ENCODE measurements around the gene ADGRL3. TPM values are rescaled to one million over a fixed set of nuclear protein-coding genes. Genes with fewer than 3 reads are reported as not detected.

Gene ADGRL3
- total RNA-seq, 1 experiment from 2014 or later, result not detected

GRCh38 chr4:61657016-61657415, 456.9 kb downstream of the ADGRL3 start:
- Histone ChIP-seq H2AFZ (ENCODE audit: low read length) (no peak overlapping the region), H3K9ac (ENCODE audit: low read length) (no peak overlapping the region), H4K20me1 (ENCODE audit: insufficient read depth, low read depth, low read length) (no peaks in the 10 kb centered on the region), H3K4me2 (ENCODE audit: low read depth, low read length, poor library complexity, severe bottlenecking) (no peak overlapping the region), H3K27ac (ENCODE audit: low read length) (no peak overlapping the region), H3K9me2 (replicated peaks; ENCODE audit: insufficient read depth, low read length) (no peaks in the 10 kb centered on the region), H3K27me3 (ENCODE audit: low read length) (no peaks in the 10 kb centered on the region), H3K79me2 (ENCODE audit: low read length) (no peaks in the 10 kb centered on the region), H3K36me3 (ENCODE audit: insufficient read depth, low read length) (no peaks in the 10 kb centered on the region), H3K9me3 (ENCODE audit: low read length) (peaks cover 24% of the 10 kb centered on the region), H3K4me3 (ENCODE audit: low read length) (no peak overlapping the region), H3K4me1 (ENCODE audit: low read length) (no peaks in the 10 kb centered on the region)
- DNase-seq, result no peak

DNA sequence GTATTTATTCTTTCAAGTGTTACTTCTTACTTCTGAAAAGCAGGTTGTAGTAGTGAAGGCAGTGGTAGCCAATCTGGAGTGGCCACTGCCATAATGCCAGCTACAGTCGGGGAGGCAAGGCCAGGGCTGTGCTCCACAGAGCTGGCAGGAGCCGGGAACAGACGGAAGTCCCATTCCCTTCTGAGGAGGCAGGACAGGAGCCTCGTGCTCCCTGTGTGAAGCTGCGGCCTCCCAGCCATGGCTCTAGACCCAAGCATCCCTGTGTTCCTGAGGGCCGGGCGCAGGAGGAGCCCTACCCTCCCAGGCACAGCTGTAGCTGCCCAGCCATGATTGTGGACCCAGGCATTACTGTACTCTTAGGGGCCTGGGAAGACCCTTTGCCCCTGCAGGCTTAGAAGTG, 461.8 kb downstream of the ADGRL3 start:
- Histone ChIP-seq H3K79me2 (ENCODE audit: low read length) (no peaks in the 10 kb centered on the region), H3K27ac (ENCODE audit: low read length) (no peak overlapping the region), H3K27me3 (ENCODE audit: low read length) (no peaks in the 10 kb centered on the region), H3K9me2 (replicated peaks; ENCODE audit: insufficient read depth, low read length) (no peaks in the 10 kb centered on the region), H3K36me3 (ENCODE audit: insufficient read depth, low read length) (no peaks in the 10 kb centered on the region), H3K4me2 (ENCODE audit: low read depth, low read length, poor library complexity, severe bottlenecking) (no peak overlapping the region), H3K9ac (ENCODE audit: low read length) (no peak overlapping the region), H2AFZ (ENCODE audit: low read length) (no peak overlapping the region), H3K4me3 (ENCODE audit: low read length) (no peak overlapping the region), H4K20me1 (ENCODE audit: insufficient read depth, low read depth, low read length) (no peaks in the 10 kb centered on the region), H3K4me1 (ENCODE audit: low read length) (no peaks in the 10 kb centered on the region), H3K9me3 (ENCODE audit: low read length) (peaks cover 43% of the 10 kb centered on the region)
- DNase-seq, result no peak

DNA sequence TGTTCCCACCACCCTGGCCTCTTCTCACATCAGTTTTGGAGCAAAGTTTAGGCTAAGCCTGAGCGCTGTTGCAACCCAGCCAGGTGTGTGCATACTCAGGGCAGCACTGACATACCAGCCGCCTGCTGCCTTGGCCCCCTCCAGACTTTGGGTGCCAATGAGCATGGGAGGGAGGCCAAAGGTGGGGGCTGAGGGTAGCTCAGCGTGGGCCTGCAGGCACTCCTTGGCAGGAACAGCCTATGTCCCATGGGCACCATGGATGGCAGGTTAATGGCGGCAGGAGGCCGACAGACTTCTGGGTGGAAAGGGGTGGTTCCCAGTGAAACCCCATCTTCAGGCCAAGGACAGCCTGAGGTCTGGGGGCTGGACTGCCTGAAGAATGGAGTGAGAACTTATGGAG, 462.2 kb downstream of the ADGRL3 start:
- no peak for DNase-seq
- Histone ChIP-seq H3K27me3 (ENCODE audit: low read length) (no peaks in the 10 kb centered on the region), H3K27ac (ENCODE audit: low read length) (no peak overlapping the region), H3K9me2 (replicated peaks; ENCODE audit: insufficient read depth, low read length) (no peaks in the 10 kb centered on the region), H2AFZ (ENCODE audit: low read length) (no peak overlapping the region), H3K4me1 (ENCODE audit: low read length) (no peaks in the 10 kb centered on the region), H3K9me3 (ENCODE audit: low read length) (peaks cover 44% of the 10 kb centered on the region), H3K9ac (ENCODE audit: low read length) (no peak overlapping the region), H3K36me3 (ENCODE audit: insufficient read depth, low read length) (no peaks in the 10 kb centered on the region), H4K20me1 (ENCODE audit: insufficient read depth, low read depth, low read length) (no peaks in the 10 kb centered on the region), H3K79me2 (ENCODE audit: low read length) (no peaks in the 10 kb centered on the region), H3K4me2 (ENCODE audit: low read depth, low read length, poor library complexity, severe bottlenecking) (no peak overlapping the region), H3K4me3 (ENCODE audit: low read length) (no peak overlapping the region)

DNA sequence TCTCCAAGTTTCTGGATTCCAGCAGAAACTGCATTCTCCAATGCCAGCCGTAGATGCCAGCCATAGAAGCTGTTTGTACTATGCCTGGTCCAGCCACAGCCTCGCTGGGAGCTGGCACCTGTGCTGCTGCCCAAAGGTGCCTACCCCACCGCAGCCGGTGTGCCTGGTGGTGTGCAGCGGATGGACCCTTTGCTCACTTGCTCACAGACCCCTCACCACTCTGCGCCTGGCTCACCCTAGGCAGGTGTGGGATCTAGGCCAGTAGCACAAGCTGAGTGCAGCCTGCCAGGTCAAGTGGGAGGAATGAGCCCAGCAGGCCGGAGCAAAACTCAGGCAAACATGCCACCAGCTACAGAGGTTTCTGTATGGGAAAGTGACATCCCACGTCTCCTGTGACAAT, 463.2 kb downstream of the ADGRL3 start:
- Histone ChIP-seq H3K4me3 (ENCODE audit: low read length) (no peak overlapping the region), H3K4me1 (ENCODE audit: low read length) (no peaks in the 10 kb centered on the region), H3K27me3 (ENCODE audit: low read length) (no peaks in the 10 kb centered on the region), H3K36me3 (ENCODE audit: insufficient read depth, low read length) (no peaks in the 10 kb centered on the region), H3K9ac (ENCODE audit: low read length) (no peak overlapping the region), H3K79me2 (ENCODE audit: low read length) (no peaks in the 10 kb centered on the region), H3K9me3 (ENCODE audit: low read length) (peaks cover 47% of the 10 kb centered on the region), H2AFZ (ENCODE audit: low read length) (no peak overlapping the region), H3K4me2 (ENCODE audit: low read depth, low read length, poor library complexity, severe bottlenecking) (no peak overlapping the region), H3K27ac (ENCODE audit: low read length) (no peak overlapping the region), H4K20me1 (ENCODE audit: insufficient read depth, low read depth, low read length) (no peaks in the 10 kb centered on the region), H3K9me2 (replicated peaks; ENCODE audit: insufficient read depth, low read length) (no peaks in the 10 kb centered on the region)
- DNase-seq, result no peak

- H3K4me3 ChIP-seq (ENCODE audit: low read length), result no peak overlapping the region
- H3K79me2 ChIP-seq (ENCODE audit: low read length), result no peaks in the 10 kb centered on the region
- no peaks in the 10 kb centered on the region for H3K36me3 ChIP-seq (ENCODE audit: insufficient read depth, low read length)
- H3K9me3 ChIP-seq (ENCODE audit: low read length), result peaks cover 39% of the 10 kb centered on the region
- no peak overlapping the region for H2AFZ ChIP-seq (ENCODE audit: low read length)
- H3K9ac ChIP-seq (ENCODE audit: low read length), result no peak overlapping the region
- H3K4me2 ChIP-seq (ENCODE audit: low read depth, low read length, poor library complexity, severe bottlenecking), result no peak overlapping the region
- H3K27ac ChIP-seq (ENCODE audit: low read length), result no peak overlapping the region
- H3K9me2 ChIP-seq (replicated peaks; ENCODE audit: insufficient read depth, low read length), result no peaks in the 10 kb centered on the region
- no peak for DNase-seq
- H3K27me3 ChIP-seq (ENCODE audit: low read length), result no peaks in the 10 kb centered on the region
- no peaks in the 10 kb centered on the region for H3K4me1 ChIP-seq (ENCODE audit: low read length)
- H4K20me1 ChIP-seq (ENCODE audit: insufficient read depth, low read depth, low read length), result no peaks in the 10 kb centered on the region
Measured at GRCh38 chr4:61665649-61666048, 465.5 kb downstream of the ADGRL3 start.

DNA sequence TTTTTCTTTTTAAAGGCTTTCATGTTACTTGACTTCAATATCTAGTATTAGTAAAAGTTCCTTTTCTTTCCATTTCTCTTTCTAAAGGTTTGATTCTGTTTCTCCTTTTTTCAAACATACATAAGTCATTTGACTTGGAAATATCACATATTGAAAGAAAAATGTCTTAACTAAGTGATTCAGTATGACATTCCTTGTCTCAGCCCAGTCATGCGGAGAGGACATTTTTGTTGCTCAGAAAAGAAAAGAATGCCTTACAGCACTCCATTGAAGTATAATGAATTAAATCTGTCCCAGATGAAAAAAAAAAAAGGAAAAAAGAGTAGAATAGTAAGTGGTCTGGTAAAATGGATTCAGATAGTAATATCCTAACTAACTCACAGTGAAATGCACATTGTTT, 466.1 kb downstream of the ADGRL3 start:
- Histone ChIP-seq H2AFZ (ENCODE audit: low read length) (no peak overlapping the region), H3K79me2 (ENCODE audit: low read length) (no peaks in the 10 kb centered on the region), H4K20me1 (ENCODE audit: insufficient read depth, low read depth, low read length) (no peaks in the 10 kb centered on the region), H3K9ac (ENCODE audit: low read length) (no peak overlapping the region), H3K9me3 (ENCODE audit: low read length) (peaks cover 41% of the 10 kb centered on the region), H3K4me1 (ENCODE audit: low read length) (no peaks in the 10 kb centered on the region), H3K4me3 (ENCODE audit: low read length) (no peak overlapping the region), H3K27ac (ENCODE audit: low read length) (no peak overlapping the region), H3K9me2 (replicated peaks; ENCODE audit: insufficient read depth, low read length) (no peaks in the 10 kb centered on the region), H3K36me3 (ENCODE audit: insufficient read depth, low read length) (no peaks in the 10 kb centered on the region), H3K4me2 (ENCODE audit: low read depth, low read length, poor library complexity, severe bottlenecking) (no peak overlapping the region), H3K27me3 (ENCODE audit: low read length) (no peaks in the 10 kb centered on the region)
- no peak for DNase-seq

DNA sequence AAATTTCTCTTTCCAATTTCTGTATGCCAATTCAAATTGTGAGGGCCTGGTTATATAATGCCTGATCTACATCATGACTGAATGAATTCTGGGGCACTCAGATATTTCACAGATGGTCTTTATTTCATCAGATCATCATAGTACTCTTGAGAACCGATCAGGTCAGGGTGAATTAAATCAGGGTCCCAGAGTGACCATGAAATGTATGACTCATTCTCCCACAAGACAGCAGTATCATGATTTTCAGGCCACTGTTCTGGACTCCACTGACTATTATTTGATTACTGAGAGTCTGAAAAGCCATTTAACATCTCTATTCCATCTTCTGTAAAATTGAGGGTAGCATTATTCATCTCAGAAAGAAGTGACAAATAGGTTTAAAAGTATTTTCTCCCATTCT, 471.5 kb downstream of the ADGRL3 start:
- no peaks in the 10 kb centered on the region for H4K20me1 ChIP-seq (ENCODE audit: insufficient read depth, low read depth, low read length)
- H3K9me2 ChIP-seq (replicated peaks; ENCODE audit: insufficient read depth, low read length), result no peaks in the 10 kb centered on the region
- no peaks in the 10 kb centered on the region for H3K4me1 ChIP-seq (ENCODE audit: low read length)
- no peak overlapping the region for H2AFZ ChIP-seq (ENCODE audit: low read length)
- peaks cover 33% of the 10 kb centered on the region for H3K9me3 ChIP-seq (ENCODE audit: low read length)
- H3K4me3 ChIP-seq (ENCODE audit: low read length), result no peak overlapping the region
- no peak overlapping the region for H3K27ac ChIP-seq (ENCODE audit: low read length)
- no peak for DNase-seq
- no peak overlapping the region for H3K9ac ChIP-seq (ENCODE audit: low read length)
- H3K36me3 ChIP-seq (ENCODE audit: insufficient read depth, low read length), result no peaks in the 10 kb centered on the region
- H3K79me2 ChIP-seq (ENCODE audit: low read length), result no peaks in the 10 kb centered on the region
- H3K27me3 ChIP-seq (ENCODE audit: low read length), result no peaks in the 10 kb centered on the region
- no peak overlapping the region for H3K4me2 ChIP-seq (ENCODE audit: low read depth, low read length, poor library complexity, severe bottlenecking)

DNA sequence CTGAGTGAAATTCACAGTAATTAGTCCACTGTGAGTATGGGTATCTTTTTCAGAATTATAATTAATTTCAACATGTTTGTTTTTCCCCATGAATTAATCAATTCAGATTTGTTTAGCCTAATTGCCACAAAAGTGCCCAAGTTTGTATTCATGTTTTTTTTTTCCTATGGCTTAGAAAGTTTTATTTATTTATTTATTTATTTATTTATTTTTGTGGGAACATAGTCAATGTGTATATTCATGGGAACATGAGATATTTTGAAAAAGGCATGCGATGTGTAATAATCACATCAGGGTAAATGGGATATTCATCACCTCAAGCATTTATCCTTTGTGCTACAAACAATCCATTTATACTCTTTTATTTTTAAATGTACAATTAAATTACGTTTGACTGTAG, 475.3 kb downstream of the ADGRL3 start:
- Histone ChIP-seq H2AFZ (ENCODE audit: low read length) (no peak overlapping the region), H3K27me3 (ENCODE audit: low read length) (no peaks in the 10 kb centered on the region), H3K4me2 (ENCODE audit: low read depth, low read length, poor library complexity, severe bottlenecking) (no peak overlapping the region), H3K9me3 (ENCODE audit: low read length) (peaks cover 30% of the 10 kb centered on the region), H3K79me2 (ENCODE audit: low read length) (no peaks in the 10 kb centered on the region), H3K9me2 (replicated peaks; ENCODE audit: insufficient read depth, low read length) (no peaks in the 10 kb centered on the region), H3K4me3 (ENCODE audit: low read length) (no peak overlapping the region), H3K36me3 (ENCODE audit: insufficient read depth, low read length) (no peaks in the 10 kb centered on the region), H3K9ac (ENCODE audit: low read length) (no peak overlapping the region), H3K4me1 (ENCODE audit: low read length) (no peaks in the 10 kb centered on the region), H3K27ac (ENCODE audit: low read length) (no peak overlapping the region), H4K20me1 (ENCODE audit: insufficient read depth, low read depth, low read length) (no peaks in the 10 kb centered on the region)
- DNase-seq, result no peak

GRCh38 chr4:61678297-61678696, 478.2 kb downstream of the ADGRL3 start:
- DNase-seq, result no peak
- no peak overlapping the region for H3K9ac ChIP-seq (ENCODE audit: low read length)
- H3K27me3 ChIP-seq (ENCODE audit: low read length), result no peaks in the 10 kb centered on the region
- no peak overlapping the region for H2AFZ ChIP-seq (ENCODE audit: low read length)
- H3K4me1 ChIP-seq (ENCODE audit: low read length), result no peaks in the 10 kb centered on the region
- H3K4me3 ChIP-seq (ENCODE audit: low read length), result no peak overlapping the region
- peaks cover 23% of the 10 kb centered on the region for H3K9me3 ChIP-seq (ENCODE audit: low read length)
- no peaks in the 10 kb centered on the region for H3K36me3 ChIP-seq (ENCODE audit: insufficient read depth, low read length)
- no peaks in the 10 kb centered on the region for H3K9me2 ChIP-seq (replicated peaks; ENCODE audit: insufficient read depth, low read length)
- H4K20me1 ChIP-seq (ENCODE audit: insufficient read depth, low read depth, low read length), result no peaks in the 10 kb centered on the region
- H3K27ac ChIP-seq (ENCODE audit: low read length), result no peak overlapping the region
- H3K4me2 ChIP-seq (ENCODE audit: low read depth, low read length, poor library complexity, severe bottlenecking), result no peak overlapping the region
- H3K79me2 ChIP-seq (ENCODE audit: low read length), result no peaks in the 10 kb centered on the region
